H9 (cell line): ENCODE results near the gene TBXAS1. TPM values are rescaled to one million over a fixed set of nuclear protein-coding genes. Genes with fewer than 3 reads are reported as not detected.
A peak's percentile ranks its signal among the peaks of the same experiment; 100 is the strongest.

Experiments
- DNase-seq: peaks from one replicate; pipeline ENCODE4 v3.0.0-alpha.2; 2017
- H2AFZ ChIP-seq: one replicate; pipeline ENCODE4 v1.6.1; 2013; ENCODE audit warnings: mild to moderate bottlenecking, low read length, control low read depth, moderate library complexity
- H2AK5ac ChIP-seq: 2 replicates; pipeline ENCODE4 v1.6.1; 2013; ENCODE audit warnings: low read length, control low read depth, mixed read lengths; ENCODE audit not compliant: insufficient read length
- H2BK120ac ChIP-seq: one replicate; pipeline ENCODE4 v1.6.1; 2013; ENCODE audit warnings: low read depth, mild to moderate bottlenecking, low read length, control low read depth, inconsistent platforms; ENCODE audit not compliant: poor library complexity, severe bottlenecking
- H2BK12ac ChIP-seq: 2 replicates; pipeline ENCODE4 v1.6.1; 2013; ENCODE audit warnings: low read length, control low read depth, mixed read lengths, low read depth; ENCODE audit not compliant: insufficient read length
- H2BK15ac ChIP-seq: 2 replicates; pipeline ENCODE4 v1.6.1; 2013; ENCODE audit warnings: low read depth, low read length, control low read depth
- H2BK20ac ChIP-seq: one replicate; pipeline ENCODE4 v1.6.1; 2013; ENCODE audit warnings: low read depth, mild to moderate bottlenecking, low read length, control low read depth, inconsistent platforms; ENCODE audit not compliant: poor library complexity, severe bottlenecking
- H2BK5ac ChIP-seq: 2 replicates; pipeline ENCODE4 v1.6.1; 2013; ENCODE audit warnings: low read length, control low read depth, mixed read lengths; ENCODE audit not compliant: insufficient read length
- H3K14ac ChIP-seq: 2 replicates; pipeline ENCODE4 v1.6.1; 2013; ENCODE audit warnings: low read length, control low read depth; ENCODE audit not compliant: insufficient read depth
- H3K18ac ChIP-seq: 2 replicates; pipeline ENCODE4 v1.6.1; 2013; ENCODE audit warnings: low read depth, mild to moderate bottlenecking, mixed read lengths, low read length, control low read depth; ENCODE audit not compliant: insufficient read length
- H3K23ac ChIP-seq: 2 replicates; pipeline ENCODE4 v1.6.1; 2013; ENCODE audit warnings: low read length, control low read depth, mixed read lengths, low read depth; ENCODE audit not compliant: insufficient read length
- H3K23me2 ChIP-seq: 2 replicates; pipeline ENCODE4 v1.6.1; 2013; ENCODE audit warnings: low read depth, mild to moderate bottlenecking, mixed read lengths, low read length, control low read depth; ENCODE audit not compliant: insufficient read length, poor library complexity, severe bottlenecking
- H3K27ac ChIP-seq: 2 replicates; pipeline ENCODE4 v1.5.1; 2013; ENCODE audit warnings: low read length, control low read depth, mixed read lengths, low read depth; ENCODE audit not compliant: insufficient read length
- H3K27me3 ChIP-seq: 2 replicates; pipeline ENCODE4 v1.6.1; 2013; ENCODE audit warnings: low read length, control low read depth, inconsistent platforms; ENCODE audit not compliant: insufficient read depth
- H3K4ac ChIP-seq: 2 replicates; pipeline ENCODE4 v1.6.1; 2013; ENCODE audit warnings: low read depth, mild to moderate bottlenecking, control low read depth, inconsistent platforms, low read length, moderate library complexity
- H3K4me1 ChIP-seq: 2 replicates; pipeline ENCODE4 v1.6.1; 2013; ENCODE audit warnings: low read length, control low read depth, inconsistent platforms; ENCODE audit not compliant: insufficient read depth
- H3K4me2 ChIP-seq: 2 replicates; pipeline ENCODE4 v1.6.1; 2013; ENCODE audit warnings: low read length, control low read depth, mixed read lengths; ENCODE audit not compliant: insufficient read length, insufficient read depth
- H3K56ac ChIP-seq: 2 replicates; pipeline ENCODE4 v1.6.1; 2013; ENCODE audit warnings: low read depth, mild to moderate bottlenecking, mixed read lengths, low read length, control low read depth; ENCODE audit not compliant: insufficient read length
- H3K79me1 ChIP-seq: 2 replicates; pipeline ENCODE4 v1.6.1; 2013; ENCODE audit warnings: low read depth, mild to moderate bottlenecking, moderate library complexity, low read length, control low read depth, inconsistent platforms; ENCODE audit not compliant: insufficient read depth, poor library complexity, severe bottlenecking
- H3K79me2 ChIP-seq: 2 replicates; pipeline ENCODE4 v1.6.1; 2013; ENCODE audit warnings: low read length, control low read depth, inconsistent platforms; ENCODE audit not compliant: insufficient read depth
- H3K9ac ChIP-seq: 2 replicates; pipeline ENCODE4 v1.6.1; 2013; ENCODE audit warnings: low read length, control low read depth, mixed read lengths; ENCODE audit not compliant: insufficient read length; ENCODE audit errors: extremely low read depth
- H3K9me3 ChIP-seq: one replicate; pipeline ENCODE4 v1.6.1; 2013; ENCODE audit warnings: low read depth, low read length, inconsistent platforms; ENCODE audit not compliant: control insufficient read depth
- H3T11ph ChIP-seq: one replicate; pipeline ENCODE4 v1.6.1; 2013; ENCODE audit warnings: mild to moderate bottlenecking, low read length, control low read depth, inconsistent platforms
- H4K20me1 ChIP-seq: one replicate; pipeline ENCODE4 v1.6.1; 2013; ENCODE audit not compliant: control insufficient read depth, insufficient read length, insufficient read depth
- H4K5ac ChIP-seq: 2 replicates; pipeline ENCODE4 v1.6.1; 2013; ENCODE audit warnings: low read depth, mild to moderate bottlenecking, mixed read lengths, low read length, control low read depth; ENCODE audit not compliant: insufficient read length
- H4K8ac ChIP-seq: replicated peaks from 2 replicates; pipeline ENCODE4 v1.6.1; 2013; ENCODE audit warnings: low read length, control low read depth, mixed read lengths, low read depth; ENCODE audit not compliant: insufficient read length
- H4K91ac ChIP-seq: 2 replicates; pipeline ENCODE4 v1.6.1; 2013; ENCODE audit warnings: low read depth, mild to moderate bottlenecking, moderate library complexity, mixed read lengths, low read length, control low read depth; ENCODE audit not compliant: insufficient read length
- H3K27ac Mint-ChIP-seq, 3 experiments: 2 replicates in 2 of 3; 3 replicates in 1 of 3; pipeline ENCODE4 v1.8.0; 2020 to 2021; ENCODE audit warnings: mixed read lengths in 3 of 3, mild to moderate bottlenecking in 1 of 3, moderate library complexity in 1 of 3
- H3K27me3 Mint-ChIP-seq: 2 replicates; pipeline ENCODE4 v1.8.0; 2021; ENCODE audit warnings: low read depth, mild to moderate bottlenecking, moderate library complexity, mixed read lengths
- H3K36me3 Mint-ChIP-seq, 3 experiments: 2 replicates in 2 of 3; 3 replicates in 1 of 3; pipeline ENCODE4 v1.8.0; 2020 to 2021; ENCODE audit warnings: low read depth in 3 of 3, mixed read lengths in 3 of 3; ENCODE audit not compliant: insufficient read depth in 1 of 3
- H3K4me1 Mint-ChIP-seq, 2 experiments: 2 replicates each; pipeline ENCODE4 v1.8.0; 2020; ENCODE audit warnings: mixed read lengths in 2 of 2
- H3K4me3 Mint-ChIP-seq, 2 experiments: 2 replicates in 1 of 2; 3 replicates in 1 of 2; pipeline ENCODE4 v1.8.0; 2020 to 2021; ENCODE audit warnings: mild to moderate bottlenecking in 2 of 2, mixed read lengths in 2 of 2, moderate library complexity in 1 of 2
- H3K9me3 Mint-ChIP-seq, 2 experiments: 2 replicates in 1 of 2; 3 replicates in 1 of 2; pipeline ENCODE4 v1.8.0; 2020; ENCODE audit warnings: mild to moderate bottlenecking in 2 of 2, mixed read lengths in 2 of 2, moderate library complexity in 1 of 2
- CTCF ChIP-seq: fragments of 200-600 bp; sonication (generic); conservative IDR thresholded peaks from 3 replicates; pipeline ENCODE4 v1.8.0; 2021; ENCODE audit warnings: antibody characterized with exemption, mild to moderate bottlenecking
- WGBS: extraction: QIAGEN DNeasy Blood & Tissue Kit; methylation state at CpG from one replicate; pipeline ENCODE4 v1.1.7; 2013; ENCODE audit warnings: missing lambda C conversion rate, low lambda C conversion rate, mixed read lengths; ENCODE audit not compliant: insufficient read length; ENCODE audit errors: extremely low coverage; 5-methylcytosine and 5-hydroxymethylcytosine counted together
- total RNA-seq: library from RNA; stranded (reverse); gene quantifications from 2 replicates; pipeline ENCODE4 v1.2.1, GENCODE V29; 2021

TBXAS1 gene
- total RNA-seq, 1 experiment from 2014 or later, result 0.39 TPM

- H3K4me3 Mint-ChIP-seq, result no peak overlapping the region
- peak overlapping the region in 1 of 3 experiments; percentile 16; a peak in 2 of 7 replicates for H3K27ac Mint-ChIP-seq
- H2BK15ac ChIP-seq, result no peak overlapping the region
These were observed 85.5 kb downstream of the TBXAS1 start for GRCh38 chr7:139914306-139915267.

More at GRCh38 chr7:139914306-139915267, 85.5 kb downstream of the TBXAS1 start:
- no peaks in the 10 kb centered on the region for H3K27me3 ChIP-seq
- WGBS, result no CpG with 5 or more reads among the region's 6 CpGs
- no peak overlapping the region for H2BK20ac ChIP-seq
- H4K91ac ChIP-seq, result no peak overlapping the region
- no peak overlapping the region for H3K23ac ChIP-seq
- no peaks in the 10 kb centered on the region for H3K23me2 ChIP-seq
- H4K20me1 ChIP-seq, result no peaks in the 10 kb centered on the region
- Mint-ChIP-seq H3K9me3 (no peaks in the 10 kb centered on the region), H3K27me3 (no peaks in the 10 kb centered on the region; the same call in none of the 2 replicates), H3K4me1 (peaks cover 4 to 9% of the 10 kb centered on the region in 2 experiments; a peak in 2 of 4 replicates), H3K36me3 (no peaks in the 10 kb centered on the region)
- no peak overlapping the region for H4K5ac ChIP-seq
- H3K9ac ChIP-seq, result no peak overlapping the region
- no peak overlapping the region for H4K8ac ChIP-seq
- H2BK120ac ChIP-seq, result no peak overlapping the region
- no peak overlapping the region for H3K56ac ChIP-seq
- H3K4me1 ChIP-seq, result no peaks in the 10 kb centered on the region
- no peaks in the 10 kb centered on the region for H3K79me1 ChIP-seq
- no peaks in the 10 kb centered on the region for H3K79me2 ChIP-seq
- H2AFZ ChIP-seq, result no peak overlapping the region
- no peak overlapping the region for H2AK5ac ChIP-seq
- no peak overlapping the region for H3K4me2 ChIP-seq
- H2BK5ac ChIP-seq, result no peak overlapping the region
- H3K9me3 ChIP-seq, result no peaks in the 10 kb centered on the region
- H3K18ac ChIP-seq, result no peak overlapping the region
- no peak overlapping the region for H3K4ac ChIP-seq
- no peak for DNase-seq
- H3T11ph ChIP-seq, result no peak overlapping the region
- TF ChIP-seq CTCF, result no peak
- no peak overlapping the region for H2BK12ac ChIP-seq
- H3K14ac ChIP-seq, result no peak overlapping the region
- H3K27ac ChIP-seq, result no peak overlapping the region
